IPS DF 4.7 (cell line): ENCODE data around the gene PPM1M.

Experiments used
- DNase-seq: peaks from one replicate; pipeline ENCODE4 v3.0.0-alpha.2; 2013; ENCODE audit warnings: low spot score; ENCODE audit errors: extremely low read depth

Gene PPM1M

GRCh38 chr3:52215351-52215750 is 30.2 kb upstream of the PPM1M start:
- no peak for DNase-seq

GRCh38 chr3:52216585-52217408 is 28.8 kb upstream of the PPM1M start:
- no peak for DNase-seq

- no peak for DNase-seq
Observed at GRCh38 chr3:52217409-52217805, 28.2 kb upstream of the PPM1M start.

GRCh38 chr3:52218026-52218425 is 27.5 kb upstream of the PPM1M start:
- no peak for DNase-seq

GRCh38 chr3:52218454-52218853 is 27.1 kb upstream of the PPM1M start:
- DNase-seq = no peak

GRCh38 chr3:52218937-52219650 is 26.5 kb upstream of the PPM1M start:
- DNase-seq = no peak

GRCh38 chr3:52220380-52221026 is 25.1 kb upstream of the PPM1M start:
- DNase-seq = no peak

GRCh38 chr3:52221141-52221562 is 24.4 kb upstream of the PPM1M start:
- DNase-seq = no peak

- no peak for DNase-seq
Observed at GRCh38 chr3:52221563-52222318, 23.8 kb upstream of the PPM1M start.

- DNase-seq = no peak
Observed at GRCh38 chr3:52222319-52223221, 23.0 kb upstream of the PPM1M start.

GRCh38 chr3:52223449-52224408 is 21.8 kb upstream of the PPM1M start:
- no peak for DNase-seq

- no peak for DNase-seq
Observed at GRCh38 chr3:52225452-52226228, 19.9 kb upstream of the PPM1M start, which contains the start of gene TLR9. Gene TLR9, minus strand, starts transcription at chr3:52225645. Its CDS starts 116 bp downstream, at chr3:52225529.

- DNase-seq = no peak
Observed at GRCh38 chr3:52226229-52226817, 19.2 kb upstream of the PPM1M start.

- no peak for DNase-seq
Observed at GRCh38 chr3:52227117-52227516, 18.4 kb upstream of the PPM1M start.

GRCh38 chr3:52227766-52228165 is 17.8 kb upstream of the PPM1M start:
- DNase-seq = no peak

GRCh38 chr3:52228266-52228665 is 17.3 kb upstream of the PPM1M start:
- no peak for DNase-seq

GRCh38 chr3:52228751-52229291 is 16.7 kb upstream of the PPM1M start:
- DNase-seq = no peak

- DNase-seq = no peak
Observed at GRCh38 chr3:52229656-52230055, 15.9 kb upstream of the PPM1M start.
